Thymus (tissue), 11 donors: ENCODE data around the gene KLHL8. TPM values are rescaled to one million over a fixed set of nuclear protein-coding genes. Genes with fewer than 3 reads are reported as not detected.
A peak's percentile ranks its signal among the peaks of the same experiment; 100 is the strongest.

ENCODE experiments used
- DNase-seq, 9 donors: peaks; one replicate each; pipeline ENCODE4 v3.0.0-alpha.2; 2013; ENCODE audit warnings: low spot score in 9 of 9, low read depth in 6 of 9, missing footprints in 1 of 9
- H3K27ac ChIP-seq, 2 donors: one replicate each; pipeline ENCODE4 v1.5.1; 2013; ENCODE audit warnings: control low read depth in 1 of 2, low read depth in 1 of 2, low read length in 1 of 2, mild to moderate bottlenecking in 1 of 2, moderate library complexity in 1 of 2
- H3K27me3 ChIP-seq, 2 donors: one replicate each; pipeline ENCODE4 v1.5.1; 2013; ENCODE audit warnings: low read length in 1 of 2; ENCODE audit not compliant: control insufficient read depth in 2 of 2, insufficient read depth in 1 of 2
- H3K36me3 ChIP-seq, 2 donors: one replicate each; pipeline ENCODE4 v1.5.1; 2013; ENCODE audit warnings: low read length in 1 of 2, mild to moderate bottlenecking in 1 of 2, moderate library complexity in 1 of 2; ENCODE audit not compliant: control insufficient read depth in 2 of 2, insufficient read depth in 2 of 2
- H3K4me1 ChIP-seq, 2 donors: one replicate each; pipeline ENCODE4 v1.5.1; 2013; ENCODE audit warnings: low read length in 2 of 2; ENCODE audit not compliant: control insufficient read depth in 2 of 2, insufficient read depth in 2 of 2
- H3K4me3 ChIP-seq, 2 donors: one replicate each; pipeline ENCODE4 v1.5.1; 2013; ENCODE audit warnings: low read length in 2 of 2, control low read depth in 1 of 2, mild to moderate bottlenecking in 1 of 2
- H3K9me3 ChIP-seq, 2 donors: one replicate each; pipeline ENCODE4 v1.5.1; 2013; ENCODE audit warnings: low read length in 1 of 2, mild to moderate bottlenecking in 1 of 2; ENCODE audit not compliant: control insufficient read depth in 2 of 2, insufficient read depth in 1 of 2
- WGBS: extraction: QIAGEN DNeasy Blood & Tissue Kit; methylation state at CpG from one replicate; pipeline ENCODE4 v1.1.7; 2013; 5-methylcytosine and 5-hydroxymethylcytosine counted together
- polyA plus RNA-seq: library from polyadenylated mRNA; stranded (reverse); fragments of 200-250 nt; gene quantifications from one replicate; pipeline ENCODE4 v1.2.3, GENCODE V29; 2013
- total RNA-seq: library from RNA; stranded (reverse); fragments of 120-200 nt; gene quantifications from one replicate; pipeline ENCODE4 v1.2.4, GENCODE V29; 2013
- donor health status: healthy.

Gene KLHL8
- total and polyA plus RNA-seq, 2 donors, result 4.2 to 9.1 TPM

- no peaks in the 10 kb centered on the region for H3K9me3 ChIP-seq
- no peaks in the 10 kb centered on the region for H3K27me3 ChIP-seq
- no peak overlapping the region for H3K4me3 ChIP-seq
- no peak for DNase-seq
- H3K36me3 ChIP-seq, result peaks cover 30 to 62% of the 10 kb centered on the region in 2 donors
- no peak overlapping the region for H3K27ac ChIP-seq
- no peaks in the 10 kb centered on the region for H3K4me1 ChIP-seq
- WGBS, result 98% methylated on average over 9 of the region's 9 CpGs
These were observed 94.4 kb downstream of the KLHL8 start for GRCh38 chr4:87126056-87126455.

GRCh38 chr4:87122252-87122651, 98.2 kb downstream of the KLHL8 start:
- Histone ChIP-seq H3K36me3 (peaks cover 34 to 65% of the 10 kb centered on the region in 2 donors), H3K27me3 (no peaks in the 10 kb centered on the region)

GRCh38 chr4:87121341-87122065, 98.9 kb downstream of the KLHL8 start:
- Histone ChIP-seq H3K4me1 (peaks cover 0 to 3% of the 10 kb centered on the region in 2 donors), H3K4me3 (no peak overlapping the region), H3K9me3 (no peaks in the 10 kb centered on the region), H3K36me3 (peaks cover 36 to 65% of the 10 kb centered on the region in 2 donors), H3K27ac (no peak overlapping the region), H3K27me3 (no peaks in the 10 kb centered on the region)
- WGBS, result 94% methylated on average over 4 of the region's 4 CpGs
- peak in 1 of 9 donors; percentile 24 for DNase-seq

More at GRCh38 chr4:87122252-87122651, 98.2 kb downstream of the KLHL8 start:
- Histone ChIP-seq H3K4me3 (no peak overlapping the region), H3K4me1 (no peaks in the 10 kb centered on the region), H3K27ac (no peak overlapping the region), H3K9me3 (no peaks in the 10 kb centered on the region)
- DNase-seq, result no peak
- 96% methylated on average over 4 of the region's 4 CpGs for WGBS

- Histone ChIP-seq H3K9me3 (no peaks in the 10 kb centered on the region), H3K27me3 (no peaks in the 10 kb centered on the region), H3K36me3 (peaks cover 32 to 66% of the 10 kb centered on the region in 2 donors), H3K4me1 (peaks cover 0 to 3% of the 10 kb centered on the region in 2 donors), H3K27ac (no peak overlapping the region), H3K4me3 (no peak overlapping the region)
- WGBS, result 94% methylated on average over 18 of the region's 18 CpGs
- DNase-seq, result no peak
These were observed 99.8 kb downstream of the KLHL8 start for GRCh38 chr4:87120411-87121162.

GRCh38 chr4:87120010-87120409, 100.4 kb downstream of the KLHL8 start:
- Histone ChIP-seq H3K4me3 (no peak overlapping the region), H3K9me3 (no peaks in the 10 kb centered on the region), H3K27me3 (no peaks in the 10 kb centered on the region), H3K4me1 (peaks cover 0 to 3% of the 10 kb centered on the region in 2 donors), H3K36me3 (peaks cover 36 to 66% of the 10 kb centered on the region in 2 donors), H3K27ac (no peak overlapping the region)
- no peak for DNase-seq
- 94% methylated on average over 4 of the region's 4 CpGs for WGBS

GRCh38 chr4:87118826-87119225, 101.6 kb downstream of the KLHL8 start:
- no peak overlapping the region for H3K27ac ChIP-seq
- H3K36me3 ChIP-seq, result peaks cover 43 to 66% of the 10 kb centered on the region in 2 donors

GRCh38 chr4:87118421-87118820, 102.0 kb downstream of the KLHL8 start:
- H3K4me1 ChIP-seq, result peaks cover 0 to 3% of the 10 kb centered on the region in 2 donors
- H3K4me3 ChIP-seq, result no peak overlapping the region
- peaks cover 43 to 66% of the 10 kb centered on the region in 2 donors for H3K36me3 ChIP-seq
- H3K27me3 ChIP-seq, result no peaks in the 10 kb centered on the region
- H3K9me3 ChIP-seq, result no peaks in the 10 kb centered on the region
- 98% methylated on average over 1 of the region's 1 CpG for WGBS
- H3K27ac ChIP-seq, result no peak overlapping the region
- no peak for DNase-seq

More at GRCh38 chr4:87118826-87119225, 101.6 kb downstream of the KLHL8 start:
- over 99% methylated on average over 2 of the region's 2 CpGs for WGBS
- Histone ChIP-seq H3K4me1 (peaks cover 0 to 3% of the 10 kb centered on the region in 2 donors), H3K9me3 (no peaks in the 10 kb centered on the region), H3K27me3 (no peaks in the 10 kb centered on the region), H3K4me3 (no peak overlapping the region)
- no peak for DNase-seq

GRCh38 chr4:87117732-87118075, 102.7 kb downstream of the KLHL8 start:
- 92% methylated on average over 5 of the region's 5 CpGs for WGBS
- peaks cover 0 to 3% of the 10 kb centered on the region in 2 donors for H3K4me1 ChIP-seq
- DNase-seq, result no peak
- no peak overlapping the region for H3K4me3 ChIP-seq
- H3K9me3 ChIP-seq, result no peaks in the 10 kb centered on the region
- H3K36me3 ChIP-seq, result peaks cover 49 to 73% of the 10 kb centered on the region in 2 donors
- H3K27ac ChIP-seq, result no peak overlapping the region
- no peaks in the 10 kb centered on the region for H3K27me3 ChIP-seq

GRCh38 chr4:87117051-87117731, 103.2 kb downstream of the KLHL8 start:
- Histone ChIP-seq H3K4me1 (peaks cover 0 to 3% of the 10 kb centered on the region in 2 donors), H3K9me3 (no peaks in the 10 kb centered on the region), H3K27me3 (no peaks in the 10 kb centered on the region), H3K4me3 (no peak overlapping the region), H3K36me3 (peaks cover 49 to 77% of the 10 kb centered on the region in 2 donors), H3K27ac (no peak overlapping the region)
- peak in 1 of 9 donors; percentile 9 for DNase-seq
- WGBS, result 95% methylated on average over 8 of the region's 8 CpGs
